Lower leg skin (tissue), 3 donors: Measurements from ENCODE around the gene ADAM20.

Experiments used
- CTCF ChIP-seq, 3 donors: fragments of 450-650 bp; IDR thresholded peaks; one replicate each; pipeline ENCODE4 v1.5.1; 2016; ENCODE audit warnings: antibody characterized with exemption in 3 of 3, mild to moderate bottlenecking in 3 of 3, moderate library complexity in 2 of 3
- POLR2A ChIP-seq, 2 donors: fragments of 450-650 bp; IDR thresholded peaks; one replicate each; pipeline ENCODE4 v1.6.1; 2016 to 2017; ENCODE audit warnings: antibody characterized with exemption in 2 of 2, mild to moderate bottlenecking in 1 of 2, moderate library complexity in 1 of 2

- TF ChIP-seq POLR2A (IDR thresholded peaks at IDR 0.05) (no peak), CTCF (IDR thresholded peaks at IDR 0.05) (no peak)
Observed at GRCh38 chr14:70489579-70490200, 45.1 kb downstream of the ADAM20 start.
